Measurements from ENCODE around the gene MRTO4.

- no peak for TF ChIP-seq CTCF (IDR thresholded peaks at IDR 0.05)
- no peak for TF ChIP-seq STAT6 (CRISPR knock-in tag; conservative IDR thresholded peaks at IDR 0.05; ENCODE audit: low read depth)
- no peak for TF ChIP-seq HMGXB4 (CRISPR knock-in tag; IDR thresholded peaks at IDR 0.05)
- TF ChIP-seq E2F4 (CRISPR knock-in tag; IDR thresholded peaks at IDR 0.05; ENCODE audit: borderline replicate concordance, low read depth), result no peak
- TF ChIP-seq ATF1 (CRISPR knock-in tag; IDR thresholded peaks at IDR 0.05), result no peak
- TF ChIP-seq TP53 (CRISPR knock-in tag; IDR thresholded peaks at IDR 0.05), result no peak
- no peak for TF ChIP-seq ARID4B (CRISPR knock-in tag; IDR thresholded peaks at IDR 0.05; ENCODE audit: borderline replicate concordance)
- TF ChIP-seq NR3C1 (CRISPR knock-in tag; conservative IDR thresholded peaks at IDR 0.05; ENCODE audit: low read depth), result no peak
Measured at GRCh38 chr1:19272064-19272463, 20.5 kb downstream of the MRTO4 start.
